T-cell (primary cell): Measurements from ENCODE around the gene ATP8A1. TPM values are rescaled to one million over a fixed set of nuclear protein-coding genes. Genes with fewer than 3 reads are reported as not detected.

Source experiments
- ATAC-seq, 4 experiments: fragments of 200-7000 bp in 3 of 4; fragments of 150-1000 bp in 1 of 4; cut with Tn5 transposase; replicated peaks in 1 of 4; 1 replicate in 3 of 4; 2 replicates in 1 of 4; pipeline ENCODE4 v1.10.0; 2021; ENCODE audit warnings: moderate library complexity in 3 of 4, mild to moderate bottlenecking in 2 of 4, moderate number of reproducible peaks in 1 of 4
- CTCF ChIA-PET, 2 donors: fragments of 300-600 bp; sonication (Branson Sonifier 250); formaldehyde crosslinking; loops; one replicate each; lab custom pipeline; 2022; ENCODE audit warnings: antibody characterized with exemption in 2 of 2; lab: Charles Lee
- POLR2A ChIA-PET, 2 donors: fragments of 300-600 bp; sonication (Branson Sonifier 250); formaldehyde crosslinking; loops; one replicate each; lab custom pipeline; 2022; ENCODE audit warnings: antibody characterized with exemption in 2 of 2; lab: Charles Lee
- DNase-seq, 35 experiments: peaks; one replicate each; pipeline versions ENCODE4 v3.0.0 to v3.0.0-alpha.2; 2013 to 2023
- H3K27ac ChIP-seq: one replicate; pipeline ENCODE4 v1.5.1; 2013; ENCODE audit warnings: low read length
- H3K27me3 ChIP-seq, 2 experiments: replicated peaks in 1 of 2; 1 replicate in 1 of 2; 2 replicates in 1 of 2; pipeline versions ENCODE4 v1.6.1 to v1.7.0; 2013; ENCODE audit warnings: low read length in 1 of 2, mixed read lengths in 1 of 2; ENCODE audit not compliant: control insufficient read depth in 2 of 2, insufficient read depth in 2 of 2; ENCODE audit errors: extremely low read depth in 1 of 2
- H3K36me3 ChIP-seq, 2 donors: 1 replicate in 1 of 2; 2 replicates in 1 of 2; pipeline versions ENCODE4 v1.6.1 to v1.7.0; 2013; ENCODE audit warnings: low read length in 1 of 2; ENCODE audit not compliant: control insufficient read depth in 2 of 2, insufficient read depth in 1 of 2; ENCODE audit errors: extremely low read depth in 1 of 2
- H3K4me1 ChIP-seq, 2 experiments: 1 replicate in 1 of 2; 2 replicates in 1 of 2; pipeline versions ENCODE4 v1.6.1 to v1.7.0; 2013; ENCODE audit warnings: low read length in 2 of 2, mixed read lengths in 1 of 2; ENCODE audit not compliant: insufficient read depth in 2 of 2, control insufficient read depth in 1 of 2; ENCODE audit errors: extremely low read depth in 1 of 2
- H3K4me3 ChIP-seq, 2 donors: 1 replicate in 1 of 2; 2 replicates in 1 of 2; pipeline versions ENCODE4 v1.5.1 to v1.7.0; 2013; ENCODE audit warnings: mild to moderate bottlenecking in 2 of 2, low read length in 1 of 2, moderate library complexity in 1 of 2; ENCODE audit not compliant: control insufficient read depth in 1 of 2; ENCODE audit errors: extremely low read depth in 1 of 2
- H3K9me3 ChIP-seq: 2 replicates; pipeline ENCODE4 v1.7.0; 2013
- H3K27ac Mint-ChIP-seq, 2 donors: one replicate each; pipeline ENCODE4 v1.8.0; 2020 to 2021; ENCODE audit warnings: mild to moderate bottlenecking in 2 of 2, mixed read lengths in 2 of 2
- H3K27me3 Mint-ChIP-seq, 2 donors: one replicate each; pipeline ENCODE4 v1.8.0; 2021 to 2022; ENCODE audit warnings: mixed read lengths in 2 of 2
- H3K36me3 Mint-ChIP-seq: one replicate; pipeline ENCODE4 v1.8.0; 2021; ENCODE audit warnings: mixed read lengths
- H3K4me1 Mint-ChIP-seq, 3 donors: one replicate each; pipeline ENCODE4 v1.8.0; 2020 to 2022; ENCODE audit warnings: mixed read lengths in 3 of 3, mild to moderate bottlenecking in 1 of 3
- H3K4me3 Mint-ChIP-seq, 3 donors: one replicate each; pipeline ENCODE4 v1.8.0; 2020 to 2022; ENCODE audit warnings: mild to moderate bottlenecking in 3 of 3, mixed read lengths in 3 of 3, moderate library complexity in 3 of 3
- H3K9me3 Mint-ChIP-seq, 3 donors: one replicate each; pipeline ENCODE4 v1.8.0; 2020 to 2022; ENCODE audit warnings: mixed read lengths in 3 of 3
- WGBS: methylation state at CpG from one replicate; pipeline ENCODE4 v1.1.5; 2013; ENCODE audit warnings: missing lambda C conversion rate; ENCODE audit not compliant: insufficient coverage; 5-methylcytosine and 5-hydroxymethylcytosine counted together
- total RNA-seq, 35 experiments: library from RNA in 6 of 35; stranded (reverse) in 6 of 35; fragments of 120-200 nt in 1 of 35; gene quantifications; one replicate each; pipeline versions ENCODE4 v1.2.1 to v1.2.4 and lab custom pipeline; 2013 to 2026

ATP8A1 gene
- total RNA-seq, 5 donors from 2014 or later (not counting 1 experiment from before 2014, with no cell fraction given) = 33.7 to 73.2 (median 47.8) TPM

DNA sequence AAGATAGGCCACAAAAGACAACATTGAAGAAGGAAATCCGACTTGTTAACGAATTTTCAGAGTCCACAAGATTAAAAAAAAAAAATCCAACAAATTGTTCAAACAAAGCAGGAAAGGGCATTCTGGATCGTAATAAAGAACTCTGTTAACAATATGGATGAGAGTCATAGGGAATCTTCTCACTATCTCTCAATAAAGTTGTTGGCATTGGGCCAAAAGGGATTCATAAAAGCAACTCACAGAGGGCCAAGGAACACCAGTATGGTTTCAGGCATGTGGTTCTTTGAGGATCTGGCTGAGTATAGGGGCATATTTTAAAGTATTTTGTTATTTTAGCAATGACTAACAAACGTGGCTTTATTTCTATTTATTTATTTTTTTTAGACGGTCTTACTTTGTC lies 210.1 kb downstream of the ATP8A1 start:
- H3K9me3 ChIP-seq = no peaks in the 10 kb centered on the region
- ChIA-PET POLR2A (no interaction called here), CTCF (no interaction called here)
- whole genome bisulfite sequencing = 50% methylated on average over 2 of the region's 5 CpGs
- H3K4me1 Mint-ChIP-seq = no peaks in the 10 kb centered on the region
- H3K36me3 Mint-ChIP-seq = peaks cover 75% of the 10 kb centered on the region
- no peaks in the 10 kb centered on the region for H3K27me3 Mint-ChIP-seq
- no peak overlapping the region for H3K27ac ChIP-seq
- H3K27ac Mint-ChIP-seq = no peak overlapping the region
- no peak overlapping the region for H3K4me3 Mint-ChIP-seq
- no peak overlapping the region for H3K4me3 ChIP-seq
- H3K4me1 ChIP-seq = no peaks in the 10 kb centered on the region
- H3K36me3 ChIP-seq = peaks cover 6 to 52% of the 10 kb centered on the region in 2 donors
- H3K27me3 ChIP-seq = no peaks in the 10 kb centered on the region
- DNase-seq = no peak
- no peaks in the 10 kb centered on the region for H3K9me3 Mint-ChIP-seq
- no peak for ATAC-seq

DNA sequence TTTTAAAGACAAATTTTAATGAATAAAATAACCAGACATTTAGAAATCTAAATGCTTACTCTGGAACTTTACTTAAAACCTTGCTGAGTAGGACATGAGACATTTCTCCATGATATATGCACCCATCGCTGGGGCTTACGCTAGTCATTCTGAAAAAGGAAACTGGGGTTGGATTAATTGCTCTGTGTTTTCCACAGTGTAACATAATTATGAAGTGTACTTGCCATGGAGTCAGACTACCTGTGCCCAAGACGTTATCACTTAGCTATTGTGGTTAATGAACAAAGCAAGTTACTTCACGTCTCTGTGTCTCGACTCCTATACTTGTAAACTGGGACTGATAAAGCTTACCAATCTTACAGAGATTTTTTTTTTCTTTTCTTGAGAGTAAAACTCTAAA lies 211.9 kb downstream of the ATP8A1 start:
- Mint-ChIP-seq H3K36me3 (peaks cover 68% of the 10 kb centered on the region), H3K27ac (no peak overlapping the region), H3K27me3 (no peaks in the 10 kb centered on the region), H3K9me3 (no peaks in the 10 kb centered on the region), H3K4me1 (no peaks in the 10 kb centered on the region), H3K4me3 (no peak overlapping the region)
- Histone ChIP-seq H3K4me1 (no peaks in the 10 kb centered on the region), H3K4me3 (no peak overlapping the region), H3K9me3 (no peaks in the 10 kb centered on the region), H3K27ac (no peak overlapping the region), H3K36me3 (peaks cover 0 to 46% of the 10 kb centered on the region in 2 donors), H3K27me3 (no peaks in the 10 kb centered on the region)
- no CpG with 5 or more reads among the region's 5 CpGs for WGBS
- no peak for ATAC-seq
- POLR2A ChIA-PET = no interaction called here
- CTCF ChIA-PET = no interaction called here
- no peak for DNase-seq

DNA sequence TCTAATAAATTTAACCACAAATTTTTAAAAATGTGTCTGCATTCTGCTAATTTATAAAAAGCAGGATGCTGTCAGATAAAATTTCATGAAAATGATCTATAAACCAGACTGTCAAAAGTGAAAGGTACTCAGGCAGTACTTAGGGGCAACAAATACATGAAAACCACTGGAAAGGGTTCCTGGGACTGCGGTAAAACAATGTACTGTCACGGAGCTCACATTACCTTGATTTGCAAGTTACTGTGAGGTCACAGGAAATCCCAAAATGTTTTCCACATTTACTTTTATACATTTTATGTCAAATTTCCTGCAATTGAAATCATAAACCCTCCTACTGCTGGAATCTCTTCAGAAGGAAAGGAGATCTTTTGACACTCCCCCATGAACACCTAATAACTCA lies 214.3 kb downstream of the ATP8A1 start:
- ATAC-seq (no peak), DNase-seq (no peak)
- H3K4me1 ChIP-seq = no peaks in the 10 kb centered on the region
- Mint-ChIP-seq H3K36me3 (peaks cover 73% of the 10 kb centered on the region), H3K27me3 (no peaks in the 10 kb centered on the region), H3K4me1 (no peaks in the 10 kb centered on the region), H3K27ac (no peak overlapping the region), H3K9me3 (no peaks in the 10 kb centered on the region), H3K4me3 (no peak overlapping the region)
- no peak overlapping the region for H3K4me3 ChIP-seq
- peaks cover 0 to 57% of the 10 kb centered on the region in 2 donors for H3K36me3 ChIP-seq
- H3K9me3 ChIP-seq = no peaks in the 10 kb centered on the region
- ChIA-PET CTCF (no interaction called here), POLR2A (no interaction called here)
- H3K27me3 ChIP-seq = no peaks in the 10 kb centered on the region
- no peak overlapping the region for H3K27ac ChIP-seq
- 100% methylated on average over 2 of the region's 2 CpGs for WGBS

- H3K36me3 ChIP-seq = peaks cover 5 to 63% of the 10 kb centered on the region in 2 donors
- Mint-ChIP-seq H3K4me3 (no peak overlapping the region), H3K9me3 (no peaks in the 10 kb centered on the region), H3K36me3 (peaks cover 77% of the 10 kb centered on the region), H3K27ac (no peak overlapping the region), H3K27me3 (no peaks in the 10 kb centered on the region), H3K4me1 (no peaks in the 10 kb centered on the region)
- H3K27ac ChIP-seq = no peak overlapping the region
- H3K4me3 ChIP-seq = no peak overlapping the region
- ChIA-PET POLR2A (no interaction called here), CTCF (no interaction called here)
- no peaks in the 10 kb centered on the region for H3K4me1 ChIP-seq
- ATAC-seq (no peak), DNase-seq (no peak)
- no peaks in the 10 kb centered on the region for H3K27me3 ChIP-seq
- no peaks in the 10 kb centered on the region for H3K9me3 ChIP-seq
- 100% methylated on average over 4 of the region's 4 CpGs for WGBS
Observed at GRCh38 chr4:42440083-42440482, 216.8 kb downstream of the ATP8A1 start.

DNA sequence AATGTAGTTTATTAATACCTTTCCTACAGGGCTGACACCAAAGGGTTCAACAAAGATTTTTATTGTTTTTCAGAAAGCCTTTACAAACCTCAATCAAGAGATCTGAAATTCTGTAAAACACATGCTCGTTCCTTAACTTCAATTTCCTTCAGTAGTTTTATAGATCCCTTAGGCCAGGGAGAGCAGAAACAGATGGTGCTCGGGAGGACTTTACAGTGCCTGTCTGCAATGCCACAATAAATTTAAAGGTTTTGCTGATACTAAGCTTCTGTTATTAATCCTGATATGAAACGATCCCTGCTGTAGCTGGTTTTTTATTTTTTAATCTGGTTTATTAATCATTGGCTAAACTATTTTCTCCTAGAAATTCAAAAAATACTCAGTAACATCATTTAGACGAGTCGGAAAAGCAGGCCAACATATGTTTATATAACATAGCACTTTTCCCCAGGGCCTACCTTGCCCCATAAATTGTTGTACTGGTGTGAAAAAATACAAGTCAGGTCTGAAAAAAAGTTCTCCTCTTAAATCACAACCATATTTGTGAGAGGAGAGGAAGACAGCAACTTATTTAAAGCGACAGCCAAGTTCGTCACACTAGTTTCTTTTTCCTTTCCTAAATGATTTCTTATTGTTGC lies 219.9 kb downstream of the ATP8A1 start:
- H3K9me3 Mint-ChIP-seq = no peaks in the 10 kb centered on the region
- Histone ChIP-seq H3K27me3 (no peaks in the 10 kb centered on the region), H3K9me3 (no peaks in the 10 kb centered on the region), H3K36me3 (peaks cover 5 to 61% of the 10 kb centered on the region in 2 donors), H3K4me1 (no peaks in the 10 kb centered on the region), H3K4me3 (no peak overlapping the region), H3K27ac (no peak overlapping the region)
- H3K27ac Mint-ChIP-seq = no peak overlapping the region
- no peak for ATAC-seq
- ChIA-PET POLR2A (no interaction called here), CTCF (interaction anchor here in 1 of 2 donors (0.7 kb wide), 1 partner anchor 171 kb away, joined by 3 read pairs; no protein-coding TSS in a partner anchor)
- H3K27me3 Mint-ChIP-seq = no peaks in the 10 kb centered on the region
- no peak overlapping the region for H3K4me3 Mint-ChIP-seq
- no peaks in the 10 kb centered on the region for H3K4me1 Mint-ChIP-seq
- WGBS = 100% methylated on average over 1 of the region's 7 CpGs
- no peak for DNase-seq
- peaks cover 67% of the 10 kb centered on the region for H3K36me3 Mint-ChIP-seq

DNA sequence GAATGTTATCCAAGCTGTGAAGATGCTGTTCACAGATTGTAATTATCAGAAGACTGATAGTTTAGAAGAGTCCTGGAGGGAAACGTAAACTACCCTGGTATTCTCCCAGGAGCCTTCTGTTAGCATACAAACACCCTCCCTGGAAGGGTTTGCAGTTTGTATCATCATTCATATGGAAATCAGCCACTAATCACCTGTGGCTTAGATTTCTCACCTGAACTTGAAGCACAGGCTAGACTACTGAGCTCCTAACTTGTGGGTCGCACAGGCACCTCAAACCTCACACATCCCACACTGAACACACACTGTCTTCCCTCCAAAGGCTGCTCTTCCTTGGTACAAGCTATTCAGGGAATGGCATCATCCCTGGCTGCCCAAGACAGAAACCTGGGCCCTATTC lies 228.9 kb downstream of the ATP8A1 start:
- ChIA-PET CTCF (no interaction called here), POLR2A (no interaction called here)
- DNase-seq = no peak
- Histone ChIP-seq H3K4me1 (no peaks in the 10 kb centered on the region), H3K4me3 (no peak overlapping the region), H3K27me3 (no peaks in the 10 kb centered on the region), H3K9me3 (no peaks in the 10 kb centered on the region), H3K36me3 (peaks cover 3 to 34% of the 10 kb centered on the region in 2 donors), H3K27ac (no peak overlapping the region)
- no peak for ATAC-seq
- Mint-ChIP-seq H3K4me3 (no peak overlapping the region), H3K36me3 (peaks cover 54% of the 10 kb centered on the region), H3K4me1 (peaks cover 0 to 5% (median 0%) of the 10 kb centered on the region in 3 donors), H3K27ac (no peak overlapping the region), H3K9me3 (no peaks in the 10 kb centered on the region), H3K27me3 (no peaks in the 10 kb centered on the region)
- 100% methylated on average over 1 of the region's 2 CpGs for WGBS
